HL-60 (cell line): ENCODE measurements around the gene HSPB1.

Experiments
- DNase-seq, 2 experiments: peaks; one replicate each; pipeline ENCODE4 v3.0.0-alpha.2; 2010 to 2020; ENCODE audit warnings: low read depth in 1 of 2, low spot score in 1 of 2
- H3K27ac ChIP-seq: fragments of 250-450 bp; sonication (Bioruptor Pico); replicated peaks from 2 replicates; pipeline ENCODE4 v1.5.1; 2020; ENCODE audit warnings: mild to moderate bottlenecking, moderate library complexity
- H3K27me3 ChIP-seq: fragments of 250-450 bp; sonication (Bioruptor Pico); 2 replicates; pipeline ENCODE4 v1.5.1; 2021; ENCODE audit warnings: mild to moderate bottlenecking, moderate library complexity; ENCODE audit not compliant: insufficient read depth, poor library complexity, severe bottlenecking
- H3K4me3 ChIP-seq: replicated peaks from 2 replicates; pipeline ENCODE4 v1.5.1; 2011; ENCODE audit warnings: mild to moderate bottlenecking, control low read depth, low read length; ENCODE audit not compliant: insufficient read depth
- CTCF ChIP-seq: IDR thresholded peaks from one replicate; pipeline ENCODE4 v1.5.1; 2011; ENCODE audit warnings: low read length, control low read depth, inconsistent platforms; ENCODE audit not compliant: insufficient read depth
- GABPA ChIP-seq: IDR thresholded peaks from 2 replicates; pipeline ENCODE4 v1.6.1; 2012; ENCODE audit warnings: low read depth
- POLR2AphosphoS5 ChIP-seq: IDR thresholded peaks from 2 replicates; pipeline ENCODE4 v1.6.1; 2012; ENCODE audit warnings: low read depth
- SPI1 ChIP-seq: IDR thresholded peaks from 2 replicates; pipeline ENCODE4 v1.6.1; 2012; ENCODE audit warnings: low read depth, mild to moderate bottlenecking, borderline replicate concordance
- TF ChIP-seq, protein P1 (sequence below): IDR thresholded peaks from 2 replicates; pipeline ENCODE4 v1.6.1; 2012; ENCODE audit warnings: low read depth; ENCODE audit not compliant: insufficient replicate concordance

HSPB1 gene

GRCh38 chr7:76325811-76326210, 23.3 kb downstream of the HSPB1 start:
- no peak for TF ChIP-seq SPI1
- TF ChIP-seq, protein P1, sequence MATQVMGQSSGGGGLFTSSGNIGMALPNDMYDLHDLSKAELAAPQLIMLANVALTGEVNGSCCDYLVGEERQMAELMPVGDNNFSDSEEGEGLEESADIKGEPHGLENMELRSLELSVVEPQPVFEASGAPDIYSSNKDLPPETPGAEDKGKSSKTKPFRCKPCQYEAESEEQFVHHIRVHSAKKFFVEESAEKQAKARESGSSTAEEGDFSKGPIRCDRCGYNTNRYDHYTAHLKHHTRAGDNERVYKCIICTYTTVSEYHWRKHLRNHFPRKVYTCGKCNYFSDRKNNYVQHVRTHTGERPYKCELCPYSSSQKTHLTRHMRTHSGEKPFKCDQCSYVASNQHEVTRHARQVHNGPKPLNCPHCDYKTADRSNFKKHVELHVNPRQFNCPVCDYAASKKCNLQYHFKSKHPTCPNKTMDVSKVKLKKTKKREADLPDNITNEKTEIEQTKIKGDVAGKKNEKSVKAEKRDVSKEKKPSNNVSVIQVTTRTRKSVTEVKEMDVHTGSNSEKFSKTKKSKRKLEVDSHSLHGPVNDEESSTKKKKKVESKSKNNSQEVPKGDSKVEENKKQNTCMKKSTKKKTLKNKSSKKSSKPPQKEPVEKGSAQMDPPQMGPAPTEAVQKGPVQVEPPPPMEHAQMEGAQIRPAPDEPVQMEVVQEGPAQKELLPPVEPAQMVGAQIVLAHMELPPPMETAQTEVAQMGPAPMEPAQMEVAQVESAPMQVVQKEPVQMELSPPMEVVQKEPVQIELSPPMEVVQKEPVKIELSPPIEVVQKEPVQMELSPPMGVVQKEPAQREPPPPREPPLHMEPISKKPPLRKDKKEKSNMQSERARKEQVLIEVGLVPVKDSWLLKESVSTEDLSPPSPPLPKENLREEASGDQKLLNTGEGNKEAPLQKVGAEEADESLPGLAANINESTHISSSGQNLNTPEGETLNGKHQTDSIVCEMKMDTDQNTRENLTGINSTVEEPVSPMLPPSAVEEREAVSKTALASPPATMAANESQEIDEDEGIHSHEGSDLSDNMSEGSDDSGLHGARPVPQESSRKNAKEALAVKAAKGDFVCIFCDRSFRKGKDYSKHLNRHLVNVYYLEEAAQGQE = no peak
- TF ChIP-seq CTCF = no peak
- TF ChIP-seq POLR2AphosphoS5 = no peak
- no peak for TF ChIP-seq GABPA
- no peak for DNase-seq
- no peak overlapping the region for H3K4me3 ChIP-seq
- H3K27ac ChIP-seq = no peak overlapping the region
- no peaks in the 10 kb centered on the region for H3K27me3 ChIP-seq

DNA sequence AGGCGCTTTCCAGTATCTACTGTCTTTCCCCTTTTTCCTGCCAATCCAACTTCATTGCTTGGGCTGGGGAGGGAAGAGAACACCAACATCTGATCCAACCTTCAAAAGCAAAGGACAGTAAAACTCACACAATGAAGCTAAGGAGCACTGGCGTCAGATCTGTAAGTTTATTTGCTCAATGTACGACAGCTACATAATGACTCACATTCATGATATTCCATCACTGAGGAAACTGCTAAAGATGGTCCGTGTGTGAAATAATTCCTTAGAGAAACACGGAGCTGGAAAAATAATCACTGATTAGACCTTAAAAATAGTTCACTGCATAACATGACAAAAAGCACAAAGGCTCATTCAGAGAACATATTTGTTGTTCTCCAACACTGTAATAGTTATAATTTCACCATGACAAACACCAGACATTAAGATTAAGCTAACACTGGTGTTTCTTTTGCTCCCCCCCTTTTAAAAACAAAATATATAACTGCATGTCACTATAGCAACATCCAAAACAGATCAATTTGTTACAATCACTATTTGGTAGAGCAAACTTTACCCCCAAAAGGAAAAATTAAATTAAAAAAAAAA, 24.3 kb downstream of the HSPB1 start:
- no peak overlapping the region for H3K4me3 ChIP-seq

DNA sequence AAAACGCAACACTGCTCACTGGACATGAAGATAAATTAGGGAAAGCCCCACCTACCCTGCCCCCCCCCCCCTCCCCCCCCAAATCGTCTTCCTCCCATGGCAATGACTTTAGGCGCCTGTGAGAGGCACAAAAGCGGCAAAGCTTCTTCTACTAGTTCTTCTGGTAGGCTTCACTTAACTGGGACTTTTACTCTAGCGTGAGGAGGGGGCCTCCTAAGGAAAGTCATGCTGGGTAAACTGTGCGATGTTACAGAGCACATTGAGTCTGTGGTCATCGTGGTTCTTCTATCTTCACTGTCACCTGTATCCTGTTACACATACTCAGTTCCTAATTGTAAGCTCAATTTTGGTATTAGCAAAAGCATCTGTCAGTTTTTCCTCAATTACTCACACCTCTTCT, 25.1 kb downstream of the HSPB1 start:
- DNase-seq = peak in 1 of 2 experiments; percentile 36

More for the DNA sequence above, 24.3 kb downstream of the HSPB1 start:
- no peak for DNase-seq
- H3K27me3 ChIP-seq = no peaks in the 10 kb centered on the region
- TF ChIP-seq POLR2AphosphoS5 = no peak
- TF ChIP-seq GABPA = no peak
- TF ChIP-seq CTCF = no peak
- TF ChIP-seq SPI1 = no peak
- TF ChIP-seq, protein P1 = no peak
- no peak overlapping the region for H3K27ac ChIP-seq

More for the DNA sequence above, 25.1 kb downstream of the HSPB1 start:
- H3K4me3 ChIP-seq = no peak overlapping the region
- H3K27me3 ChIP-seq = no peaks in the 10 kb centered on the region
- no peak overlapping the region for H3K27ac ChIP-seq
- TF ChIP-seq POLR2AphosphoS5 (peak; percentile 69; the same call in 1 of the 2 replicates), CTCF (no peak), GABPA (no peak), SPI1 (no peak; the same call in 1 of the 2 replicates)
- TF ChIP-seq, protein P1 = no peak
